K562 (cell line): ENCODE data around the gene RALGPS1. TPM values are rescaled to one million over a fixed set of nuclear protein-coding genes. Genes with fewer than 3 reads are reported as not detected.

Experiments
- ATAC-seq: fragments of 200-7000 bp; cut with Tn5 transposase; 3 replicates; pipeline ENCODE4 v1.9.1; 2020; ENCODE audit warnings: moderate library complexity
- BruUV-seq: library from RNA; stranded (reverse); fragments of 400-500 nt; replicated peaks from 2 replicates; lab custom pipeline; 2021; lab: Mats Ljungman, UMichigan
- CTCF ChIA-PET: fragments of 300-600 bp; formaldehyde crosslinking; extraction: SDS; loops from one replicate; lab custom pipeline; 2021; ENCODE audit warnings: low intra/inter-chr PET ratio; lab: Yijun Ruan, JAX
- POLR2A ChIA-PET: fragments of 300-600, 350-650 bp; sonication (Branson Sonifier 250); formaldehyde crosslinking; extraction: SDS; loops from one replicate; lab custom pipeline; 2021; ENCODE audit warnings: antibody characterized with exemption, inconsistent platforms; lab: Yijun Ruan, JAX
- DNase-seq, 4 experiments: peaks; one replicate each; pipeline versions ENCODE4 v3.0.0 to v3.0.0-alpha.2; 2011 to 2018; ENCODE audit warnings: low spot score in 3 of 4, mixed read lengths in 3 of 4; ENCODE audit errors: extremely low read depth in 1 of 4
- FAIRE-seq: peaks from 2 replicates; lab custom pipeline; 2011; peaks lifted over from hg19 to GRCh38; lab: Jason Lieb, UNC
- H2AFZ ChIP-seq: 2 replicates; pipeline ENCODE4 v1.6.0; 2011; ENCODE audit warnings: low read depth, low read length, control low read depth, inconsistent platforms
- H3K27ac ChIP-seq: fragments of 200-600 bp; 3 replicates; pipeline ENCODE4 v1.8.0; 2011; ENCODE audit warnings: low read depth, mild to moderate bottlenecking, control low read depth, inconsistent platforms, low read length, moderate library complexity, mixed read lengths; ENCODE audit errors: extremely low read depth
- H3K27me3 ChIP-seq, 2 experiments: fragments of 300-600 bp in 1 of 2; 2 replicates in 1 of 2; 3 replicates in 1 of 2; pipeline versions ENCODE4 v1.6.0 to v1.8.0; 2011; ENCODE audit warnings: inconsistent platforms in 2 of 2, low read length in 2 of 2, mild to moderate bottlenecking in 1 of 2, mixed read lengths in 1 of 2, moderate library complexity in 1 of 2; ENCODE audit not compliant: control insufficient read depth in 2 of 2, insufficient read depth in 2 of 2
- H3K36me3 ChIP-seq: fragments of 300-600 bp; 3 replicates; pipeline ENCODE4 v1.8.0; 2011; ENCODE audit warnings: mild to moderate bottlenecking, low read length, inconsistent platforms; ENCODE audit not compliant: control insufficient read depth, insufficient read depth
- H3K4me1 ChIP-seq, 2 experiments: fragments of 200-600 bp in 1 of 2; replicated peaks in 1 of 2; 2 replicates in 1 of 2; 3 replicates in 1 of 2; pipeline versions ENCODE4 v1.5.1 to v1.8.0; 2011; ENCODE audit warnings: inconsistent platforms in 2 of 2, low read length in 2 of 2, mild to moderate bottlenecking in 1 of 2, mixed read lengths in 1 of 2, moderate library complexity in 1 of 2; ENCODE audit not compliant: control insufficient read depth in 2 of 2, insufficient read depth in 2 of 2
- H3K4me2 ChIP-seq: 2 replicates; pipeline ENCODE4 v1.6.1; 2011; ENCODE audit warnings: low read length, control low read depth, inconsistent platforms, mixed read lengths; ENCODE audit not compliant: insufficient read depth
- H3K4me3 ChIP-seq: fragments of 200-600 bp; sonication (generic), shearing (Covaris generic); 2 replicates; pipeline ENCODE4 v1.5.1; 2016; ENCODE audit warnings: control low read depth, inconsistent platforms
- H3K79me2 ChIP-seq: fragments of 200-600 bp; 3 replicates; pipeline ENCODE4 v1.8.0; 2011; ENCODE audit warnings: low read length, inconsistent platforms; ENCODE audit not compliant: control insufficient read depth, insufficient read depth
- H3K9ac ChIP-seq, 2 experiments: 2 replicates each; pipeline versions ENCODE4 v1.6.0 to v1.6.1; 2011; ENCODE audit warnings: low read depth in 2 of 2, low read length in 2 of 2, control low read depth in 1 of 2, inconsistent platforms in 1 of 2, mild to moderate bottlenecking in 1 of 2, mixed read lengths in 1 of 2; ENCODE audit not compliant: insufficient read depth in 1 of 2
- H3K9me1 ChIP-seq: one replicate; pipeline ENCODE4 v1.6.0; 2011; ENCODE audit warnings: inconsistent platforms, mild to moderate bottlenecking, low read length, moderate library complexity; ENCODE audit not compliant: control insufficient read depth, insufficient read depth
- H3K9me3 ChIP-seq: replicated peaks from 2 replicates; pipeline ENCODE4 v1.5.1; 2011; ENCODE audit warnings: low read depth, low read length, inconsistent platforms; ENCODE audit not compliant: control insufficient read depth, insufficient read depth
- H4K20me1 ChIP-seq: replicated peaks from 2 replicates; pipeline ENCODE4 v1.6.1; 2011; ENCODE audit warnings: low read length, inconsistent platforms, mixed read lengths; ENCODE audit not compliant: control insufficient read depth, insufficient read depth
- ASH1L ChIP-seq: fragments of 450-650 bp; IDR thresholded peaks from 2 replicates; pipeline ENCODE4 v1.6.1; 2018; ENCODE audit warnings: borderline replicate concordance, mild to moderate bottlenecking, low read depth; ENCODE audit not compliant: partially characterized antibody
- ATF2 ChIP-seq: sonication (generic); formaldehyde crosslinking; IDR thresholded peaks from 2 replicates; pipeline ENCODE4 v1.8.1; 2022; ENCODE audit warnings: missing genetic modification reagents
- CHAMP1 ChIP-seq: fragments of 450-650 bp; IDR thresholded peaks from 2 replicates; pipeline ENCODE4 v1.6.1; 2016; ENCODE audit warnings: mild to moderate bottlenecking
- CHD2 ChIP-seq: IDR thresholded peaks from 2 replicates; pipeline ENCODE4 v1.6.1; 2011; ENCODE audit warnings: low read depth, low read length
- COPS2 ChIP-seq: fragments of 450-650 bp; conservative IDR thresholded peaks from 2 replicates; pipeline ENCODE4 v1.6.1; 2016; ENCODE audit warnings: mild to moderate bottlenecking, moderate library complexity
- GTF2B ChIP-seq: IDR thresholded peaks from 2 replicates; pipeline ENCODE4 v1.6.1; 2011; ENCODE audit not compliant: insufficient read length; ENCODE audit errors: extremely low read depth
- KDM4B ChIP-seq, 2 experiments: fragments of 450-650 bp in 1 of 2; sonication (generic) in 1 of 2; IDR thresholded peaks; 2 replicates each; pipeline ENCODE4 v1.6.1; 2016 to 2017; ENCODE audit warnings: borderline replicate concordance in 2 of 2, antibody characterized with exemption in 1 of 2, low read depth in 1 of 2, mild to moderate bottlenecking in 1 of 2
- NR0B1 ChIP-seq: fragments of 450-650 bp; IDR thresholded peaks from one replicate; pipeline ENCODE4 v1.6.1; 2018; ENCODE audit warnings: mild to moderate bottlenecking, moderate library complexity; ENCODE audit not compliant: partially characterized antibody
- SMAD4 ChIP-seq: fragments of 250-450 bp; sonication (Bioruptor Pico); conservative IDR thresholded peaks from 2 replicates; pipeline ENCODE4 v1.8.0; 2021; ENCODE audit warnings: inconsistent platforms, mild to moderate bottlenecking, moderate library complexity
- SMARCA4 ChIP-seq: fragments of 450-650 bp; IDR thresholded peaks from 2 replicates; pipeline ENCODE4 v1.6.1; 2016
- YBX1 ChIP-seq: fragments of 450-650 bp; IDR thresholded peaks from 2 replicates; pipeline ENCODE4 v1.7.1; 2016; ENCODE audit warnings: mild to moderate bottlenecking
- ZBTB17 ChIP-seq: fragments of 450-650 bp; formaldehyde crosslinking; IDR thresholded peaks from 2 replicates; pipeline ENCODE4 v1.4.0; 2020; ENCODE audit warnings: mild to moderate bottlenecking
- ZFPM2 ChIP-seq: fragments of 250-450 bp; sonication (Bioruptor Pico); IDR thresholded peaks from 2 replicates; pipeline ENCODE4 v1.5.1; 2022; ENCODE audit warnings: mild to moderate bottlenecking
- ZNF24 ChIP-seq: fragments of 450-650 bp; IDR thresholded peaks from 2 replicates; pipeline ENCODE4 v1.6.1; 2016
- ZNF280B ChIP-seq: fragments of 250-450 bp; sonication (Bioruptor Pico); IDR thresholded peaks from 2 replicates; pipeline ENCODE4 v1.5.1; 2021; ENCODE audit warnings: mild to moderate bottlenecking
- ZNF764 ChIP-seq: fragments of 250-450 bp; sonication (Bioruptor Pico); IDR thresholded peaks from 2 replicates; pipeline ENCODE4 v1.4.0; 2020; ENCODE audit warnings: low read depth, mild to moderate bottlenecking, moderate library complexity
- WGBS: fragments of 100-300 bp; shearing (Covaris generic); methylation state at CpG from one replicate; pipeline ENCODE4 v1.1.6; 2016; ENCODE audit warnings: low coverage, mixed read lengths; ENCODE audit not compliant: insufficient coverage; ENCODE audit errors: missing lambda C conversion rate; 5-methylcytosine and 5-hydroxymethylcytosine counted together
- in situ Hi-C: fragments of 300-500 bp; cut with MboI; formaldehyde crosslinking; loops from 4 replicates; pipeline ENCODE4 v1.15.0; 2018; ENCODE audit warnings: inconsistent platforms, mixed read lengths
- intact Hi-C: fragments of 100-400 bp; cut with micrococcal nuclease; formaldehyde crosslinking; loops from 2 replicates; pipeline ENCODE4 v1.14.2; 2022
- polyA plus RNA-seq, 8 experiments: library from polyadenylated mRNA; depleted of rRNA in 4 of 8; stranded (reverse) in 5 of 8; unstranded in 3 of 8; fragments of >200 nt; fragmentation: Nextera tagmentation in 2 of 8; fragmentation: Illumina TruSeq in 1 of 8; extraction: Ambion mirVana in 2 of 8; extraction: Trizol in 1 of 8; gene quantifications; 2 replicates each; pipeline versions ENCODE4 v1.2.1 to v1.2.3, GENCODE V29; 2011 to 2014; ENCODE audit warnings: inconsistent platforms in 1 of 8, missing spikeins in 1 of 8
- total RNA-seq, 7 experiments: library from RNA; depleted of rRNA in 6 of 7; stranded (reverse); fragments of >200 nt in 6 of 7; fragmentation: Illumina TruSeq in 2 of 7; extraction: Trizol in 2 of 7; gene quantifications; 2 replicates each; pipeline versions ENCODE4 v1.2.1 to v1.2.3, GENCODE V29; 2011 to 2021; ENCODE audit warnings: low replicate concordance in 1 of 7

Gene RALGPS1
- total and polyA plus RNA-seq, 9 of the 15 experiments (the other 6 are each of a cell fraction or from before 2014, with no cell fraction given) = 0.04 to 2.6 (median 1.5) TPM

- Histone ChIP-seq H3K36me3 (no peaks in the 10 kb centered on the region), H3K27me3 (peaks cover 0 to 10% of the 10 kb centered on the region in 2 experiments; a peak in 2 of 5 replicates), H3K9ac (no peak overlapping the region), H3K4me3 (no peak overlapping the region), H3K9me3 (no peaks in the 10 kb centered on the region), H2AFZ (no peak overlapping the region), H3K4me2 (no peak overlapping the region), H3K9me1 (no peaks in the 10 kb centered on the region), H3K27ac (no peak overlapping the region), H3K4me1 (peaks cover 0 to 12% of the 10 kb centered on the region in 2 experiments; a peak in 3 of 5 replicates), H4K20me1 (no peaks in the 10 kb centered on the region), H3K79me2 (no peaks in the 10 kb centered on the region)
- in situ Hi-C loops (no loop called here), intact Hi-C loops (no loop called here)
- 16% methylated on average over 4 of the region's 4 CpGs for WGBS
- CTCF ChIA-PET = no interaction called here
- FAIRE-seq (no peak), ATAC-seq (no peak), DNase-seq (no peak)
- BruUV-seq = no TSS peak
- POLR2A ChIA-PET = interaction anchor here (0.6 kb wide), 1 partner anchor 33 kb away, joined by 3 read pairs; no protein-coding TSS in a partner anchor
- no peak for TF ChIP-seq ZFPM2 (CRISPR knock-in tag)
- no peak for TF ChIP-seq ZBTB17
- TF ChIP-seq ATF2 (CRISPR knock-in tag) = no peak
- TF ChIP-seq ZNF764 (CRISPR knock-in tag) = no peak
- no peak for TF ChIP-seq SMAD4
- TF ChIP-seq ASH1L = no peak
- no peak for TF ChIP-seq GTF2B
- no peak for TF ChIP-seq YBX1
- TF ChIP-seq COPS2 = no peak
- no peak for TF ChIP-seq CHAMP1
- TF ChIP-seq ZNF24 = no peak
- TF ChIP-seq SMARCA4 = no peak
- no peak for TF ChIP-seq ZNF280B (CRISPR knock-in tag)
- no peak for TF ChIP-seq CHD2
- TF ChIP-seq NR0B1 = no peak
- TF ChIP-seq KDM4B (IDR thresholded peaks at IDR 0.05; ENCODE audit: borderline replicate concordance in 2 of 2, low read depth in 1 of 2) = no peak
These were observed 121.4 kb downstream of the RALGPS1 start for GRCh38 chr9:127035948-127036347.
